H1 (cell line): ENCODE results near the gene HADHA. TPM values are rescaled to one million over a fixed set of nuclear protein-coding genes. Genes with fewer than 3 reads are reported as not detected.
A peak's percentile ranks its signal among the peaks of the same experiment; 100 is the strongest.

Source experiments
- CTCF ChIA-PET: fragments of 300-600 bp; sonication (Branson Sonifier 250); formaldehyde crosslinking; loops from one replicate; lab custom pipeline; 2021; ENCODE audit not compliant: partially characterized antibody; lab: Charles Lee
- POLR2A ChIA-PET: fragments of 300-600 bp; sonication (Branson Sonifier 250); formaldehyde crosslinking; loops from one replicate; lab custom pipeline; 2021; ENCODE audit warnings: inconsistent platforms; ENCODE audit not compliant: partially characterized antibody; lab: Charles Lee
- DNase-seq, 2 experiments: peaks; one replicate each; pipeline versions ENCODE4 v3.0.0 to v3.0.0-alpha.2; 2010 to 2022; ENCODE audit warnings: low spot score in 2 of 2, low read depth in 1 of 2, mixed read lengths in 1 of 2
- FAIRE-seq: peaks from 2 replicates; lab custom pipeline; 2011; peaks lifted over from hg19 to GRCh38; lab: Jason Lieb, UNC
- H2AFZ ChIP-seq: 2 replicates; pipeline ENCODE4 v1.8.1; 2012; ENCODE audit warnings: low read length, inconsistent platforms
- H2AK5ac ChIP-seq: 2 replicates; pipeline ENCODE4 v1.6.1; 2013; ENCODE audit warnings: low read depth, low read length
- H2BK120ac ChIP-seq: replicated peaks from 2 replicates; pipeline ENCODE3; 2013; ENCODE audit warnings: low read depth, low read length, inconsistent platforms
- H2BK12ac ChIP-seq: 2 replicates; pipeline ENCODE4 v1.6.1; 2013; ENCODE audit warnings: low read depth, low read length
- H2BK15ac ChIP-seq: 2 replicates; pipeline ENCODE4 v1.6.1; 2013; ENCODE audit warnings: low read length
- H2BK20ac ChIP-seq: 2 replicates; pipeline ENCODE4 v1.6.1; 2013; ENCODE audit warnings: low read length
- H2BK5ac ChIP-seq: 2 replicates; pipeline ENCODE4 v1.6.1; 2013; ENCODE audit warnings: low read depth, low read length
- H3K14ac ChIP-seq: 2 replicates; pipeline ENCODE4 v1.6.1; 2013; ENCODE audit warnings: inconsistent platforms; ENCODE audit not compliant: insufficient read length
- H3K18ac ChIP-seq: 2 replicates; pipeline ENCODE4 v1.6.1; 2013; ENCODE audit warnings: low read length; ENCODE audit errors: extremely low read depth
- H3K23ac ChIP-seq: 2 replicates; pipeline ENCODE4 v1.6.1; 2013; ENCODE audit warnings: inconsistent platforms; ENCODE audit not compliant: insufficient read length
- H3K23me2 ChIP-seq: 2 replicates; pipeline ENCODE4 v1.6.1; 2013; ENCODE audit warnings: low read depth, low read length
- H3K27ac ChIP-seq: 2 replicates; pipeline ENCODE4 v1.6.1; 2011; ENCODE audit warnings: low read depth, low read length, inconsistent platforms
- H3K27me3 ChIP-seq, 4 experiments: replicated peaks in 1 of 4; 1 replicate in 1 of 4; 2 replicates in 3 of 4; pipeline versions ENCODE4 v1.6.1 to v1.8.1; 2011 to 2013; ENCODE audit warnings: low read length in 3 of 4, mild to moderate bottlenecking in 3 of 4, inconsistent platforms in 2 of 4, mixed read lengths in 2 of 4, moderate library complexity in 1 of 4; ENCODE audit not compliant: control insufficient read depth in 3 of 4, insufficient read depth in 3 of 4; ENCODE audit errors: extremely low read depth in 1 of 4
- H3K36me3 ChIP-seq, 4 experiments: 2 replicates each; pipeline versions ENCODE4 v1.6.1 to v1.8.1; 2011 to 2013; ENCODE audit warnings: mild to moderate bottlenecking in 4 of 4, low read length in 3 of 4, moderate library complexity in 2 of 4, control low read depth in 1 of 4, inconsistent platforms in 1 of 4; ENCODE audit not compliant: insufficient read depth in 4 of 4, control insufficient read depth in 2 of 4
- H3K4ac ChIP-seq: replicated peaks from 2 replicates; pipeline ENCODE3; 2013; ENCODE audit warnings: low read length, low read depth, mixed read lengths, inconsistent platforms; ENCODE audit not compliant: insufficient read length
- H3K4me1 ChIP-seq, 4 experiments: replicated peaks in 1 of 4; 1 replicate in 1 of 4; 2 replicates in 3 of 4; pipeline versions ENCODE4 v1.6.1 to v1.8.1; 2011 to 2013; ENCODE audit warnings: low read length in 3 of 4, inconsistent platforms in 2 of 4, mixed read lengths in 1 of 4; ENCODE audit not compliant: insufficient read depth in 4 of 4, control insufficient read depth in 3 of 4
- H3K4me2 ChIP-seq, 2 experiments: 2 replicates each; pipeline versions ENCODE4 v1.6.1 to v1.8.1; 2011 to 2013; ENCODE audit warnings: low read depth in 2 of 2, low read length in 2 of 2, control low read depth in 1 of 2, inconsistent platforms in 1 of 2, mild to moderate bottlenecking in 1 of 2; ENCODE audit not compliant: insufficient read depth in 1 of 2
- H3K4me3 ChIP-seq, 4 experiments: fragments of 200-600, 300-600 bp in 1 of 4; sonication (generic), shearing (Covaris generic), sonication (Bioruptor Twin) in 1 of 4; 2 replicates each; pipeline versions ENCODE4 v1.5.1 to v1.8.1; 2011 to 2016; ENCODE audit warnings: low read length in 4 of 4, low read depth in 3 of 4, control low read depth in 2 of 4, inconsistent platforms in 2 of 4, mild to moderate bottlenecking in 2 of 4, mixed read lengths in 1 of 4, moderate library complexity in 1 of 4; ENCODE audit not compliant: insufficient read depth in 2 of 4; ENCODE audit errors: extremely low read depth in 1 of 4
- H3K56ac ChIP-seq: replicated peaks from 2 replicates; pipeline ENCODE3; 2013; ENCODE audit warnings: low read depth, mild to moderate bottlenecking, mixed read lengths, low read length, inconsistent platforms; ENCODE audit not compliant: insufficient read length
- H3K79me1 ChIP-seq: 2 replicates; pipeline ENCODE4 v1.6.1; 2013; ENCODE audit warnings: low read depth, low read length, control low read depth
- H3K79me2 ChIP-seq, 2 experiments: 2 replicates each; pipeline versions ENCODE4 v1.6.1 to v1.8.1; 2012 to 2013; ENCODE audit warnings: low read length in 2 of 2, mild to moderate bottlenecking in 2 of 2, inconsistent platforms in 1 of 2; ENCODE audit not compliant: insufficient read depth in 2 of 2, control insufficient read depth in 1 of 2
- H3K9ac ChIP-seq, 4 experiments: replicated peaks in 1 of 4; 1 replicate in 1 of 4; 2 replicates in 3 of 4; pipeline versions ENCODE4 v1.6.1 to v1.8.1; 2011 to 2013; ENCODE audit warnings: low read depth in 3 of 4, low read length in 3 of 4, control low read depth in 2 of 4, mild to moderate bottlenecking in 2 of 4, moderate library complexity in 2 of 4, inconsistent platforms in 1 of 4; ENCODE audit errors: extremely low read depth in 1 of 4
- H3K9me3 ChIP-seq, 2 experiments: 2 replicates each; pipeline versions ENCODE4 v1.6.1 to v1.8.1; 2012 to 2013; ENCODE audit warnings: mild to moderate bottlenecking in 2 of 2, moderate library complexity in 2 of 2, control low read depth in 1 of 2, inconsistent platforms in 1 of 2, low read depth in 1 of 2, low read length in 1 of 2, mixed read lengths in 1 of 2; ENCODE audit not compliant: insufficient read depth in 2 of 2
- H4K20me1 ChIP-seq, 2 experiments: replicated peaks in 1 of 2; 2 replicates each; pipeline versions ENCODE3 to v1.8.1; 2011 to 2013; ENCODE audit warnings: inconsistent platforms in 2 of 2, low read length in 2 of 2, mild to moderate bottlenecking in 1 of 2; ENCODE audit not compliant: insufficient read depth in 2 of 2, control insufficient read depth in 1 of 2
- H4K5ac ChIP-seq: 2 replicates; pipeline ENCODE4 v1.6.1; 2013; ENCODE audit warnings: low read length, low read depth, mixed read lengths, inconsistent platforms; ENCODE audit not compliant: insufficient read length
- H4K8ac ChIP-seq: 2 replicates; pipeline ENCODE4 v1.8.0; 2013; ENCODE audit warnings: mild to moderate bottlenecking, moderate library complexity, low read length, inconsistent platforms; ENCODE audit not compliant: insufficient read depth; ENCODE audit errors: extremely low read depth
- H4K91ac ChIP-seq: replicated peaks from 2 replicates; pipeline ENCODE3; 2013; ENCODE audit warnings: low read length, mixed read lengths, inconsistent platforms; ENCODE audit not compliant: insufficient read length
- CHD1 ChIP-seq: IDR thresholded peaks from 2 replicates; pipeline ENCODE4 v1.6.1; 2012; ENCODE audit warnings: low read depth, low read length, improper control_type of control experiment
- CREB1 ChIP-seq: IDR thresholded peaks from 2 replicates; pipeline ENCODE4 v1.6.1; 2012; ENCODE audit warnings: inconsistent platforms
- HDAC6 ChIP-seq: IDR thresholded peaks from one replicate; pipeline ENCODE4 v1.7.1; 2012; ENCODE audit warnings: low read depth, mild to moderate bottlenecking, inconsistent platforms, low read length, moderate library complexity
- JUND ChIP-seq: IDR thresholded peaks from 2 replicates; pipeline ENCODE4 v1.6.1; 2011; ENCODE audit warnings: mild to moderate bottlenecking, improper control_type of control experiment, low read length
- MAFK ChIP-seq: IDR thresholded peaks from 2 replicates; pipeline ENCODE4 v1.6.1; 2012; ENCODE audit warnings: low read depth, mild to moderate bottlenecking, improper control_type of control experiment, low read length
- PHF8 ChIP-seq: fragments of 200-600 bp; sonication (generic); conservative IDR thresholded peaks from 2 replicates; pipeline ENCODE4 v1.7.1; 2012; ENCODE audit warnings: low read depth, mild to moderate bottlenecking, inconsistent platforms, low read length, moderate library complexity
- POU5F1 ChIP-seq: IDR thresholded peaks from 2 replicates; pipeline ENCODE4 v1.6.1; 2011; ENCODE audit warnings: low read depth, mild to moderate bottlenecking, low read length, moderate library complexity
- RAD21 ChIP-seq, 2 experiments: IDR thresholded peaks in 1 of 2; conservative IDR thresholded peaks in 1 of 2; 2 replicates each; pipeline ENCODE4 v1.6.1; 2011; ENCODE audit warnings: low read depth in 2 of 2, low read length in 2 of 2, improper control_type of control experiment in 1 of 2, inconsistent platforms in 1 of 2, mild to moderate bottlenecking in 1 of 2, moderate library complexity in 1 of 2
- SAP30 ChIP-seq: fragments of 300-600 bp; sonication (generic); IDR thresholded peaks from 2 replicates; pipeline ENCODE4 v1.7.1; 2012; ENCODE audit warnings: low read length, moderate library complexity, mild to moderate bottlenecking, inconsistent platforms; ENCODE audit not compliant: insufficient read depth, insufficient replicate concordance
- SIRT6 ChIP-seq: IDR thresholded peaks from one replicate; pipeline ENCODE4 v1.7.1; 2012; ENCODE audit warnings: low read length, inconsistent platforms
- WGBS, 2 experiments: shearing (Covaris generic) in 1 of 2; methylation state at CpG; one replicate each; pipeline versions ENCODE4 v1.1.6 to v1.1.7; 2013 to 2015; ENCODE audit warnings: low lambda C conversion rate in 2 of 2, mixed read lengths in 2 of 2, inconsistent platforms in 1 of 2, low coverage in 1 of 2, missing lambda C conversion rate in 1 of 2; ENCODE audit not compliant: insufficient replicate concordance in 2 of 2, insufficient coverage in 1 of 2, insufficient read length in 1 of 2; ENCODE audit errors: extremely low coverage in 1 of 2, missing lambda C conversion rate in 1 of 2; 5-methylcytosine and 5-hydroxymethylcytosine counted together
- polyA plus RNA-seq, 7 experiments: library from polyadenylated mRNA; depleted of rRNA in 3 of 7; stranded (reverse) in 5 of 7; unstranded in 2 of 7; fragments of >200 nt in 5 of 7; fragments of 200-250 nt in 2 of 7; gene quantifications; 1 replicate in 5 of 7; 2 replicates in 1 of 7; 4 replicates in 1 of 7; pipeline versions ENCODE4 v1.2.1 to v1.2.3, GENCODE V29; 2011 to 2013; ENCODE audit warnings: missing spikeins in 2 of 7, mixed read lengths in 2 of 7
- total RNA-seq: library from RNA; stranded (reverse); fragmentation: NEBNext Ultra II Directional; extraction: Animal tissue kit (Norgen Biotek cat#: 25700); gene quantifications from 2 replicates; pipeline ENCODE4 v1.2.1, GENCODE V29; 2021
- TF ChIP-seq, protein P1 (sequence below), 3 experiments: IDR thresholded peaks; 1 replicate in 2 of 3; 2 replicates in 1 of 3; pipeline versions ENCODE4 v1.5.1 to v1.6.1; 2011; ENCODE audit warnings: low read length in 3 of 3, mild to moderate bottlenecking in 3 of 3, inconsistent platforms in 2 of 3, low read depth in 1 of 3, moderate library complexity in 1 of 3; ENCODE audit not compliant: insufficient read depth in 1 of 3; ENCODE audit errors: control extremely low read depth in 1 of 3

HADHA gene
- total and polyA plus RNA-seq, 2 of the 8 experiments (the other 6 are each of a cell fraction or from before 2014, with no cell fraction given), result 64.6 to 131 TPM

DNA sequence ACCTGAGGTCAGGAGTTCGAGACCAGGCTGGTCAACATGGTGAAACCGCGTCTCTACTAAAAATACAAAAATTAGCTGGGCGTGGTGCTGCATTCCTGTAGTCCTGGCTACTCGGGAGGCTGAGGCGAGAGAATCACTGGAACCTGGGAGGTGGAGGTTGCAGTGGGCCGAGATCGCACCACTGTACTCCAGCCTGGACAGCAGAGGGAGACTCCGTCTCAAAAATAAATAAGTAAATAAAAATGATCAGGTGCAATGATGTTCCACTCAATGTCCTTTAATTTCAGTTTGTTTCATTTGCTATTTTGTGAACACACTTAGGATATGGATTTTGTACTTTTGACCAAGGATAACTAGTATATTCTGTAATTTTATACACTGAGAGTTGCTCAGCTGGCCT is 9.3 kb downstream of the HADHA start:
- Histone ChIP-seq H2AFZ (no peak overlapping the region), H3K9me3 (no peaks in the 10 kb centered on the region), H3K23ac (no peak overlapping the region), H2BK5ac (no peak overlapping the region), H4K20me1 (peaks cover 0 to 1% of the 10 kb centered on the region in 2 experiments), H4K91ac (no peak overlapping the region), H3K9ac (no peak overlapping the region), H4K5ac (no peak overlapping the region), H3K27ac (no peak overlapping the region), H4K8ac (no peak overlapping the region), H2AK5ac (no peak overlapping the region), H3K4me2 (no peak overlapping the region), H3K14ac (no peak overlapping the region), H3K79me2 (peaks cover 0 to 11% of the 10 kb centered on the region in 2 experiments; a peak in 2 of 4 replicates), H3K23me2 (no peaks in the 10 kb centered on the region), H2BK120ac (no peak overlapping the region), H3K4ac (no peak overlapping the region), H3K4me3 (no peak overlapping the region), H3K79me1 (no peaks in the 10 kb centered on the region), H3K36me3 (peaks cover 16 to 79% (median 51%) of the 10 kb centered on the region in 4 experiments), H3K56ac (no peak overlapping the region), H3K27me3 (no peaks in the 10 kb centered on the region), H2BK15ac (no peak overlapping the region), H3K4me1 (no peaks in the 10 kb centered on the region), H2BK12ac (no peak overlapping the region), H3K18ac (no peak overlapping the region), H2BK20ac (no peak overlapping the region)
- CTCF ChIA-PET, result interaction anchor here (0.7 to 3.7 kb wide), 15 partner anchors 10 to 240 kb away, joined by 3 to 17 read pairs (median 6); partner anchors contain the start of genes HADHA and HADHB
- DNase-seq, result no peak
- no peak for FAIRE-seq
- no peak for TF ChIP-seq SIRT6
- TF ChIP-seq MAFK, result no peak
- no peak for TF ChIP-seq SAP30
- peak; percentile 49 to 51 for TF ChIP-seq RAD21 (IDR thresholded peaks at IDR 0.05 in 1 of 2, conservative IDR thresholded peaks at IDR 0.05 in 1 of 2; ENCODE audit: low read depth in 2 of 2, low read length in 2 of 2)
- TF ChIP-seq PHF8, result no peak
- TF ChIP-seq HDAC6, result no peak
- no peak for TF ChIP-seq JUND
- no peak for TF ChIP-seq CREB1
- TF ChIP-seq, protein P1, sequence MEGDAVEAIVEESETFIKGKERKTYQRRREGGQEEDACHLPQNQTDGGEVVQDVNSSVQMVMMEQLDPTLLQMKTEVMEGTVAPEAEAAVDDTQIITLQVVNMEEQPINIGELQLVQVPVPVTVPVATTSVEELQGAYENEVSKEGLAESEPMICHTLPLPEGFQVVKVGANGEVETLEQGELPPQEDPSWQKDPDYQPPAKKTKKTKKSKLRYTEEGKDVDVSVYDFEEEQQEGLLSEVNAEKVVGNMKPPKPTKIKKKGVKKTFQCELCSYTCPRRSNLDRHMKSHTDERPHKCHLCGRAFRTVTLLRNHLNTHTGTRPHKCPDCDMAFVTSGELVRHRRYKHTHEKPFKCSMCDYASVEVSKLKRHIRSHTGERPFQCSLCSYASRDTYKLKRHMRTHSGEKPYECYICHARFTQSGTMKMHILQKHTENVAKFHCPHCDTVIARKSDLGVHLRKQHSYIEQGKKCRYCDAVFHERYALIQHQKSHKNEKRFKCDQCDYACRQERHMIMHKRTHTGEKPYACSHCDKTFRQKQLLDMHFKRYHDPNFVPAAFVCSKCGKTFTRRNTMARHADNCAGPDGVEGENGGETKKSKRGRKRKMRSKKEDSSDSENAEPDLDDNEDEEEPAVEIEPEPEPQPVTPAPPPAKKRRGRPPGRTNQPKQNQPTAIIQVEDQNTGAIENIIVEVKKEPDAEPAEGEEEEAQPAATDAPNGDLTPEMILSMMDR (IDR thresholded peaks at IDR 0.05; ENCODE audit: control extremely low read depth in 1 of 3, insufficient read depth in 1 of 3, low read depth in 1 of 3, low read length in 3 of 3), result peak in 2 of 3 experiments; percentile 22; a peak in 2 of 4 replicates
- TF ChIP-seq POU5F1, result no peak
- no peak for TF ChIP-seq CHD1
- 91% methylated on average over 9 of the region's 9 CpGs; no CpG with 5 or more reads in 1 of the 2 experiments for WGBS, 2 experiments
- POLR2A ChIA-PET, result interaction anchor here (1.9 kb wide), 1 partner anchor 9 kb away, joined by 5 read pairs; the partner anchor contains the start of genes HADHA and HADHB
